ENCODE results near the gene COLGALT1.
"Not testable (repeated sequence)": the region's sequence is repeated elsewhere in the genome, so short reads cannot be mapped to it uniquely, and the experiment has no call there.

Gene COLGALT1

DNA sequence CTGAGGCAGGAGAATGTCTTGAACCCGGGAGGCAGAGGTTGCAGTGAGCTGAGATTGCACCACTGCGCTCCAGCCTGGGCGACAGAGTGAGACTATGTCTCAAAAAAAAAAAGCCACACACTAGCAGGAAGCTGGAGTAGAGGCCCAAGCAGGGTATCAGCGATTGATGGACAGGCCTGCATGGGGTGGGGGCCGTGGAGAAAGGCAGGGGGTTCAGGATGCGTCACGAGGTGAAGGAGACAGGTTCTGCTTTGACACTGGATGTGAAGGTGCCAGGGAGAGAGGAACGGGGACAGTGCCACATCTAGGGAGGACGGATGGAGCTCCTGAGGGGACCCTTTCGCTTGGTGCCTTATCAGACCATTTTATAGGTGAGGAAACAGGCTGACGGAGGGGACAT, 7.1 kb downstream of the COLGALT1 start:
- DNase-seq = no peak

DNA sequence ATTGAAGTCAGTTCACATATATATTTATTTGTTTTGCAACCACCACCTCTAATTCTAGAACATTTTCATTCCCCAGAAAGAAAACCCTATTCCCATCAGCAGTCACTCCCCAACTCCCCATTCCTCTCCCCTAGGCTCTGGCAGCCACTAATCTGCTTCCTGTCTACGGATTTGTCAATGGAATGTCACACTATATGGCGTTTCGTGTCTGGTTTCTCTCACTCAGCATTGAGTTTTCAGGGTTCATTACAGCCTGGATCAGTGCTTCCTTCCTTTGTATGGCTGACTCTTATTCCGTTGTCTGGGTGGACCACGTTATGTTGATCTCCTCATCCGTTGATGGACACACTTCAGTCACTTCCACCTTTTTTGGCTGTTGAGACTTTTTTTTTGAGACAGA, 9.3 kb downstream of the COLGALT1 start:
- no peak for DNase-seq

DNA sequence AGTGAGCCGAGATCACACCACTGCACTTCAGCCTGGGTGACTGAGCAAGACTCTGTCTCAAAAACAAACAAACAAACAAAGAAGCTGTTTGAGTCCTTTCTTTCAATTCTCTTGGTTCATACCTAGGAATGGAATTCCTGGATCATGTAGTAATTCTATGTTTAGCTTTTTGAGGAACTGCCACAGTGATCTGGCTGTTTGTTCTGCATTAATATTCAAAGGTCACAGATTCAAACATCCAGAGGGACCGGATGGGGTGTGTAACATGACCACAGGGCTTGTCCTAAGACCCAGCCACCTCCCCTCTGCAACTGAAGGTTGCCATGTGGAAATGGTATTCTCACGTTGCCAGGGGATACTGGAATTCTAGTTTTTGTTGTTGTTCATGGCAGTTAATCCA, 10.2 kb downstream of the COLGALT1 start:
- DNase-seq = no peak

DNA sequence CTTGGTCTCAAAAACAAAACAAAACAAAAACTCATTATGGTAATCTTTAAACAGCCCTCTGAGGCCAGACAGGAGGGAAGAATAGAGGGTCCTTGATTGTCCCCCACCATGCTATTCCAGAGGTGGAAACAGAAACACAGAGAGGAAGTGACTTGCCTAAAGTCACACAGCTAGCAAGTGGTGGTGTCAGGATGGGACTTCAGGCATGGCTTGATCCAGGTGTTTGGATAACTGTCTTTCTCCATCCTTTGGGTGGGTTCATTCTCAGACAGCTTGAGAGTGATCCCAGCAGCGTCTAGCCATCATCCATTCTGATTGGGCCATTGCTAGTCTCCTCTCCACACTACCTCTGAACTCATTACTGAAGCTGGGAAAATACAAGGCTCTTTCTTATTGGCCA, 12.5 kb downstream of the COLGALT1 start:
- DNase-seq = no peak

DNA sequence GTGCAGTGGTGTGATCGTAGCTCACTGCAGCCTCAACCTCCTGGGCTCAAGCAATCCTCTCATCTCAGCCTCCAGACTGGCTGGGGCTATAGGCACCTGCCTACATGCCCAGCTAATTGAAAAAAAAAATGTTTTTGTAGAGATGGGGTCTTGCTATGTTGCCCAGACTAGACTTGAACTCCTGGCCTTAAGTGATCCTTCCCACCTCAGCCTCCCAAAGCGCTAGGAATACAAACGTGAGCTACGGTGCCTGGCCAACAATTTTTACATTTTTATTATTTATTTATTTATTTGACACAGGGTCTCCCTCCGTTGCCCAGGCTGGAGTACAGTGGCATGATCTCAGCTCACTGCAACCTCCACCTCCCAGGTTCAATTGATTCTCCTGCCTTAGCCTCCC, 14.8 kb downstream of the COLGALT1 start:
- DNase-seq = not testable (repeated sequence)

DNA sequence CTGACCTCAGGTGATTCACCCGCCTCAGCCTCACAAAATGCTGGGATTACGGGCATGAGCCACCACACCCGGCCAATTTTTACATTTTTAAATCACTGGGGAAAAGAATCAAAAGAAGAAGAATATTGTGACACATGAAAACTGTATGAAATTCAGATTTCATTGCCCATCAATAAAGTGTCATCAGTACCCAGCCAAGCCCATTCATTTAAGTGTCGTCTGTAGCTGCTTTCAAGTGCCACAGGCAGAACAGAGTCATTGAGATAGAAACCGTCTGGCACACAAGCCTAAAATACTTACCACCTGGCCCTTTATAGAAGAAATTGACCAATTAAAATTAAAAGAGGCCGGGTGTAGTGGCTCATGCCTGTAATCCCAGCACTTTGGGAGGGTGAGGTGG, 15.3 kb downstream of the COLGALT1 start:
- DNase-seq = no peak

DNA sequence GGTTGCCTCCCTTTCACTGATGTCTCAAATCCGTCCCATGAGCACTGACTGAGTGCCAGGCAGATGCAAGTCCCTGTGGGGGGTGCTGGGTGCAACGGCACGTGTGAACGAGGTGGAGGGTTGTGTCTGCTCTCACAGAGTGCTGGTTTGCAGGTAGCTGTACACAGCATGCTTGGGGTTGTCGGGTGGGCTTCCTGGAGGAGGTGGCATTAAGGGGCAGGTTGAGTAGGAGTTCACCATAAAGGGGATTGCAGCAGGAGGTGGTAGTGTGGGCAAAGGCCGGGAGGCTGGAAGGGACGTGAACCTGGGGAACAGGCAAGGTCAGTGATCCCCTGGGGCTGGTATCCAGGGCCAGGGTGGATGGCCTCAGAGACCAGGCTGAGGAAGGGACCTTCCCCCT, 17.2 kb downstream of the COLGALT1 start:
- DNase-seq = no peak

DNA sequence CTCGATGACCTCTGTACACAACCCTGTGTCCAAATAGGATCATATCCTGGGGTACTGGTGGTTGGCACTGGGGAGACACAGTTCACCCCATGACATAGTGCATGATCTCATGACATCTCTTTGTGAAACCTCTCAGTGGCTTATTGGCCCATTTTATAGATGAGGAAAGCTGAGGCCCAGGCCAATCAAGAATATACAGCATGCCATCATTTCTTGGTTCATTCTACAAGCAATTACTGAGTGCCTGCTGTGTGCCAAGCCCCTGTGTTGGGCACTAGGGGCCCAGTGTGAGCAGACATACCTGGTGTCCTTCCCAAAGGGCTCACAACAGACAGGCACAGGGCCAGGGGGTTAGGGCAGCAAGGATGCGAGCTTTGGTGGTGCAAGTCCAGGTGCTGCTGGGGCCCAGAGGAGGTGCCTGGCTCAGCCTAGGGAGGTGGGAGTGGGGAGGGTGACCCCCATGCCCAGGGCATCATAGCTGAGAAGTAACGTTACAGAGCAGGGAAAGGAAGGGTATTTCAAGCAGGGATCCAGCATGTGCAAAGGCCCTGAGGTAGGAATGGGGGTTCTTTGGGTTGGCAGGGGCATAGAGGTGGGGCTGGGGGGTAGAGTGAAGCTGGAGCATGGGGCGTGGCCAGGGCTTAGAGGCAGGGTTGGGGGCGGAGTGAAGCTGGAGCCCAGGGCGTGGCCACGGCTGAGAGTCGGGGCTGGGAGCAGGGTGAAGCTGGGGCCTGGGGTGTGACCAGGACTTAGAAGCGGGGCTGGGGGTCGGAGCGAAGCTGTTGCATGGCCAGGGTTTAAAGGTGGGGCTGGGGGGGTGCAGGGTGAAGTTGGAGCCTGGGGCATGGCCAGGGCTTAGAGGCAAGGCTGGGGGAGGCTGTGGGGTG, 20.7 kb downstream of the COLGALT1 start:
- no peak for DNase-seq

DNA sequence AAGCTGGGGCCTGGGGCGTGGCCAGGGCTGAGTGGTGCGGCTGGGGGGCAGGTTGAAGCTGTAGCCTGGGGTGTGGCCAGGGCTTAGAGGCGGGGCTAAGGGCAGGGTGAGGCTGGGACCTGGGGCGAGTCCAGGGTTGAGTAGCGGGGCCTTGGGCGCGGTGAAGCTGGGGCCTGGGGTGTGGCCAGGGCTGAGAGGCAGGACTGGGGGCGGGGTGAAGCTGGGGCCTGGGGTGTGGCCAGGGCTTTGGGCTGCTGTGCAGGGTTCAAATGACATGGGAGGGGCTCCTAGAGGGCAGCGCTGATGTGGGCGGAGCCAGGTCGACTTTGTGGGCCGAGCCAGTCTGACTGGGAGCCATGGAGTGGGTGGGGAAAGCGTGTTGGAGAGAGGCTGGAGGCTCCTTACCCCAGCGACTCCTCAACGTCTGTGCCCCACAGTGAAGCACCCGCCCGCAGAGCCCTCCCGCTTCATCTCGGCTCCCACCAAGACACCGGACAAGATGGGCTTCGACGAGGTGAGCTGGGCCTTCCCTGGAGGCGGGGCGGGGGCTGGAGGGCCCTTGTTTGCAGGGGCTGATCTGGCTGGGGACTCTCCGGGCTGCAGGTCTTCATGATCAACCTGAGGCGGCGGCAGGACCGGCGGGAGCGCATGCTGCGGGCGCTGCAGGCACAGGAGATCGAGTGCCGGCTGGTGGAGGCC, 21.5 kb downstream of the COLGALT1 start:
- no peak for DNase-seq

DNA sequence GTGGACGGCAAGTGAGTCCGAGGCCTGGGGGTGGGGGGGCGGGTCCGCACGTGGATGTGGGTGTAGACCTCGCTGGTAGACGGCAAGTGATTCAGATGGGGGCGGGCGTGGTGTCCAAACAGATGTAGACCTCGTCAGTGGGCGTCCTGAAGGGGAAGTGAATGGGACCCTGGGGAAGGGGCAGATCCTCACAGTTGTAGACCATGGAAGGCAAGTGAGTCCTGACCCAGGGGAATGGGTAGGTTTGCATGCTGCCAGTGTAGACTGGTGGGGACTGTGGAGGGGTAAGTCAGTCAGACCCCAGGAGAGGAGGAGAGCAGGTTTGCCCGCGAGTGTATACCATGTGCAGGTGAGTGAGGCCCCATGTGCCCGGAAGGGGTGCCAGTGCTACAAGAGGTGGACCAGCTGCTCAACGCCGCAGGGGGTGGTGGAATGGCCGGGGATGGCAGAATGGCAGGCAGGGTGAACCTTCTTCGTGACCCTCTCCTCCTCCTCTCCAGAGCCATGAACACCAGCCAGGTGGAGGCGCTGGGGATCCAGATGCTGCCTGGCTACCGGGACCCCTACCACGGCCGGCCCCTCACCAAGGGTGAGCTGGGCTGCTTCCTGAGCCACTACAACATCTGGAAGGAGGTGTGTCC, 22.1 kb downstream of the COLGALT1 start:
- DNase-seq = no peak

DNA sequence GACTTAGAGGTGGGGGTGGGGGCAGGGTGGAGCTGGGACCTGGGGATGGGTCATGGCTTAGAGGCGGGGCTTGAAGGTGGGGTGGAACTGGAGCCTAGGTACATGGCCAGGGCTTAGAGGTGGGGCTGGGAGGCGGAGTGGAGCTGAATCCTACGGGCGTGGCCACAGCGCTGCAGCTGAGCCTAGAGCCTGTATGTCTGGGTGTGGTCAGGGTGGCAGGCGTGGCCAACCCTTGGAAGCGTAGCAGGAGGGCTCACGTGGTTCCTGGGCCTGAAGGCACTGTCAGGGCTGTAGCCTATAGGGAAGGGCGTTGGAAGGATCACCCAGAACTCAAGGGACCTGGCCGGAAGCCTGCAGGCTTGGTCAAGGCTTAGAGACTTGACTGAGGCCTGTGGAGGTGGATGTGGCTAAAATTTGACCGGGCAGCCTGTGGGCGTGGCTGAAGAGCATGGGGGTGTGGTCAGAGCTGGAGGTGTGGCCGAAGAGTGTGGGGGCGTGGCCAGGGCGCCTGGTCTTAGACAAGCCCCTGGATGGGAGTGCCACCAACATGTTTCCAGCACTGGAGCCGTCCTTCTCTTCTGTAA, 24.3 kb downstream of the COLGALT1 start:
- peak; percentile 33 for DNase-seq

DNA sequence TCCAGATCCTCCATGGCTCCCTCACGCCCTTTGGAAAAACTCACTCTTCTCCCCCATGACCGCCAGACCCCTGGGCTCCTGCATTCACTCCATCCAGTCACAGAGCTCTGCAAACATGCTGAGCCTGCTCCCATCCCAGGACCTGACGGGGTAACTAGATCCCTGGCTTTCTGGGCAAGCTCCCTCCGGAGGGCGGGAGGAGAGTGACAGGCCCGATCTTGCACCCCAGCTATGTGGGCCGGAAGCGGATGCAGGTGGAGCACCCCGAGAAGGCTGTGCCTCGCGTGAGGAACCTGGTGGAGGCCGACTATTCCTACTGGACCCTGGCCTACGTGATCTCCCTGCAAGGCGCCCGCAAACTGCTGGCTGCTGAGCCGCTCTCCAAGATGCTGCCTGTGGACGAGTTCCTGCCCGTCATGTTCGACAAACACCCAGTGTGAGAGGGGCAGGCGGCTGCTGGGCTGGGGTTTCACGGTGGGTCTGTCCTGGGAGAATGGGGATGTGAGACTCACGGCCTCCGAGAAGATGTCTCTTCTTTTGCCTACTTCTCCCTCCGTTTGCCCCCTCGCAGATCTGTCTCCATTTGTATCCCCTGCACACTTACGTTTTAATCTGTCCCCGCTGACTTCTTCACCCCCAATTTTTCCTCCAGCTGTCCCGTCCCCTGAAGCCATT, 25.2 kb downstream of the COLGALT1 start:
- DNase-seq = no peak

DNA sequence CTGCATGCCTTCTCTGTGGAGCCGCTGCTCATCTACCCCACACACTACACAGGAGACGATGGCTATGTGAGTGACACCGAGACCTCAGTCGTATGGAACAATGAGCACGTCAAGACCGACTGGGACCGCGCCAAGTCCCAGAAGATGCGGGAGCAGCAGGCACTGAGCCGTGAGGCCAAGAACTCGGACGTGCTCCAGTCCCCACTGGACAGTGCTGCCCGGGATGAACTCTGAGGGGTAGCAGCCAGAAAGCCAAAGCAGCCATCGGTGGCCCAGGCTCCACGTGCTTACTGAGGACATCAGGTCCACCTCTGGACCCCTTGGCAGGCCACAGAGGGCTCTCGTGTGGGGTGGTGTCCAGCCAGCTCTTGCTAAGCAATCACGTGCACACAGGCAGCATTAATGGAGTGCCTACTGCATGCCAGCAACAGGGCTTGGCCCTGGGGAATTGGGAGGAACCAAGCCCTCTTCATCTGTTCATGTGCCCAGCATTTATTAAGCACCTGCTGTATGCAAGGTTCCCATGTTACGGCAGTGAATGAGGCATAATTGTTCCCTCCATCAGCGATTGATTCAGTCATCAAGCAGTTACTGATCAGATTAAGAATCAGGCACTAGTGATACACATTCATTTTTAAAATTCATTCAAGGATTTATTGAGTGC, 25.9 kb downstream of the COLGALT1 start:
- no peak for DNase-seq

DNA sequence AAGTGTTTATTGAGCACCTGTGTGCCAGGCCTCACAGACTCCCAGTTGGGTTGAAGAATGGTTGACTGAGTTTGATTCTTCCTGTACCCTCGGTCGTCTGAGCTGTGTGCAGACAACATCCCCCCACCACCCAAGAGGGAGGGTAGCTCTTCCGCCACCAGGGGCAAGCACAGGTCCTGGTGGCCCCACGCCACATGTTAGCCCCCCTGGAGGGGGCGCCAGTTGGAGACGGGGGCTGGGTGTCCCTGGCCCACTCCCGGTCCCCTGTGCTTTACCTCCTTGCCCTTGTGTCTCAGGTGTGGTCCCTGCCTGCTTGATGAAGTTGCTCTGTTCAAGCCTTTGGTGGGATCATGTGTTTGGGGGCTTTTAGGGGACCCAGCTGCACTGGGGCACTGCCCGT, 27.2 kb downstream of the COLGALT1 start:
- DNase-seq = no peak

DNA sequence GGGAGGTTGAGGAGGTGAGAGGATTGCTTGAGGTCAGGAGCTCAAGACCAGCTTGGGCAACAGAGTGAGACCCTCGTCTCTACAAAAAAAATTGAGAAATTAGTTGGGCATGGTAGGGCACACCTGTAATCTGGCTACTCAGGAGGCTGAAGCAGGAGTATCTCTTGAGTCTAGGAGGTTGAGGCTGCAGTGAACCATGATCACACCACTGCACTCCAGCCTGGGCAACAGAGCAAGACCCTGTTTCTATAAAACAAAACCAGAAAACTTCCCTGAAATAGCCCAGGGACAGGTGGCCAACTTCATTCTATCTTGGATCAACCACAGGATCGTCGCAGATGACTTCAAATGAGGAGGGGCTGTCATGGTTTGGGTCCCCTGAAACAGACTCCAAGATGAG, 28.7 kb downstream of the COLGALT1 start:
- no peak for DNase-seq

DNA sequence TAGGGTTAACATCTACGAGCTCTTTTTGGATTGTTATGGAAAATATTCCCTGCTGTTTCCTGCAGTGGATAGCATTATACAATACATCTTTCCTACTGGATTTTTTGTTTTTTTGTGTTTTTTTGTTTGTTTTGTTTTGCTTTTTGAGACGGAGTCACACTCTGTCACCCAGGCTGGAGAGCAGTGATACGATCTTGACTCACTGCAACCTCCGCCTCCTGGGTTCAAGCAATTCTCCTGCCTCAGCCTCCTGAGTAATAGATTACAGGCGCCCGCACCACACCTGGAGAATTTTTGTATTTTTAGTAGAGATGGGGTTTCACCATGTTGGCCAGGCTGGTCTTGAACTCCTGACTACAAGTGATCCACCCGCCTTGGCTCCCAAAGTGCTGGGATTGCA, 29.9 kb downstream of the COLGALT1 start:
- not testable (repeated sequence) for DNase-seq

DNA sequence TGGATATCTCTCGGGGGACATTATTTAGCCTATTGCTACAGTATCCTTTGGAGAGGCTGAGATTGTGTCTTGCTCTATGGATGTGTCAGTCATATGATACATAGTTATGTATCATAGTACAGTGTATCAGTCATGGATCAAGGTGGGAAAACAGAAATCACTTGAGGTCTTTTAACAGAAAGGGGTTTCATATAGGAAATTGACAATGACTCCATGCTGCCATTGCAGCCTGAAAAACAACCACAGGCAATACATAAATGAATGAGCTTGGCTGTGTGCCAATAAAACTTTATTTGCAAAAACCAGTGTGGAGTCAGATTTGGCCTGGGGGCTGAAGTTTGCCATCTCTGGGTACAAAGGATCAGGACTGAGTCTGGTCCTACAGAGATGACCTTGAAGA, 35.4 kb downstream of the COLGALT1 start:
- no peak for DNase-seq

DNA sequence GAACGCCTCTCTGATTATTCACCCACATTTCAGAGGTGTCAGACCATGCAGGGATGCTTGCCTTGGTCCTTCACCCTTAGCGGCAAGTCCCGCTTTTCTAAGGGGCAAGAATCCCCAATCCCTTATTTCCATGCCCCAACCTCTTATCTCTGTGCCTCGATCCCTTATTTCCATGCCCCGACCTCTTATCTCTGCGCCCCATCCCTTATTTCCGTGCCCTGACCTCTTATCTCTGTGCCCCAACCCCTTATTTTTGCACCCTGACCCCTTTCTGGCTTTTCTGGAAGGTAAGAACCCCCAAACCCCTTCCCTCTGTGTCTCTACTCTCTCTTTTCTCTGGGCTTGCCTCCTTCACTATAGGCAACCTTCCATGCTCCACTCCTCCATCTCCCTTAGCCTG, 38.8 kb downstream of the COLGALT1 start:
- DNase-seq = not testable (repeated sequence)

DNA sequence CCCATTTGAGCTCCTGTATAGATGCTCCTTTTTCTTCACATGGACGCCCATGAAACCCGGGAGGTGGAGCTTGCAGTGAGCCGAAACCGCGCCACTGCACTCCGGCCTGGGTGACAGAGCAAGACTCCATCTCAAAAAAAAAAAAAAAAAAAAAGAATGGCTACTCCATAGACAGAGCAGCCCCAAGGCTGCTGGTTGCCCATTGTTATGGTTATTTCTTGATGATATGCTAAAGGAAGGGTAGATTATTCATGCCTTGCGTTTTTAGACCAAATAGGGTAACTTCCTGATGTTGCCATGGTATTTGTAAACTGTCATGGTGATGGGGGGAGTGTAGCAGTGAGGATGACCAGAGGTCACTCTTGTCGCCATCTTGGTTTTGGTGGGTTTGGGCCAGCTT, 42.6 kb downstream of the COLGALT1 start:
- DNase-seq = not testable (repeated sequence)

DNA sequence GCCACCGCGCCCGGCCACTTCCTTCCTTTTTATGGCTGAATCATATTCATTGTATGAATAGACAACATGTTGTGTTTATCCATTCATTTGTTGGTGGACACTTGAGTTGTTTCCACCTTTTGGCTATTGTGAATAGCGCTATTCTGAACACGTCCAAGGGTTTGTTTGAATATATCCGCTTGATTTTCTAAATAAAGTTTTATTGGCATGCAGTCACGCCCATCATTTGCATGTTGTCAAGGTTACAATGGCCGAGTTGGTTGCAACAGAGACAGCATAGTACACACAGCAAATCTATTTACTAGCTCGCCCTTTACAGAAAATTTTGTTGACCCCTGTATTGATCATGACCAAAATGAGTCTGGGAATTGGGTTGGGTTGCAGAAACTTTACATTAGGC, 43.5 kb downstream of the COLGALT1 start:
- DNase-seq = no peak

DNA sequence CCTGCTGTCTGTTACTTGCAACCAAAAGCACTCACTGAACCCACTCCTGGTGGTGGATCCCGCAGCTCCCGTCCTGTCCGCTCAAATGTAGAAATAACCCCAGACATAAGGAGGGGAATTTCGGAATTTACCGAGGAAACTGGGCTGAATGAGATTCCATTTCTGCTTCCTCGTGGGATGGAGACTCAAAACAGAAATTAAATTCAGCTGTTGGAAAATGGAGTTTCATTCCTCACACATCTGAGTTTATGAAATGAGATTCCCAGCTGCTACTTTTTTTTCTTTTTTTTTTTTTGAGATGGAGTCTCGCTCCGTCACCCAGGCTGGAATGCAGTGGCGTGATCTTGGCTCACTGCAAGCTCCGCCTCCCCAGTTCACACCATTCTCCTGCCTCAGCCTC, 44.3 kb downstream of the COLGALT1 start:
- DNase-seq = peak; percentile 35

DNA sequence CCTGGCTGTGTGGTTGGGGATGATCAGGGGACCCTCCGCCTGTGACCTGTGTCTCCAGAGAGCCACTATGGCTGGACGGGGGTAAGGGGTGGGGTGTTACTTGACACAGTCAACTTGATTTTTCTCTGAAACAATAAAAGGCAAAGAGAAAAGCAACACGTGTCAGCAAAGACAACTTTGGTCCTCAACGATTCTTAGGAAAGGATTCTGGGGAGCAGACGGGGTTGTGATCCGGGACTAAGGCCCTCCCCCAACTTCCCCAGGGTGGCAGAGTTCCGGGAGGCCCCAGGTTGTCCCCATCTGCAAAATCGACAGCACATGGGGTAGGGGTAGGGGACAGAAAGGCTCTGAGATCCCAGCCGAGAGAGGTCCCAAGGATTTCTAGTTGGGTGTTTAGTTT, 46.2 kb downstream of the COLGALT1 start:
- DNase-seq = no peak
